ENCODE data around the gene IPPK. TPM values are rescaled to one million over a fixed set of nuclear protein-coding genes. Genes with fewer than 3 reads are reported as not detected.

The IPPK gene
- total and polyA plus RNA-seq, 2 donors (not counting 1 experiment from before 2014, with no cell fraction given): 6.8 to 8.7 TPM

DNA sequence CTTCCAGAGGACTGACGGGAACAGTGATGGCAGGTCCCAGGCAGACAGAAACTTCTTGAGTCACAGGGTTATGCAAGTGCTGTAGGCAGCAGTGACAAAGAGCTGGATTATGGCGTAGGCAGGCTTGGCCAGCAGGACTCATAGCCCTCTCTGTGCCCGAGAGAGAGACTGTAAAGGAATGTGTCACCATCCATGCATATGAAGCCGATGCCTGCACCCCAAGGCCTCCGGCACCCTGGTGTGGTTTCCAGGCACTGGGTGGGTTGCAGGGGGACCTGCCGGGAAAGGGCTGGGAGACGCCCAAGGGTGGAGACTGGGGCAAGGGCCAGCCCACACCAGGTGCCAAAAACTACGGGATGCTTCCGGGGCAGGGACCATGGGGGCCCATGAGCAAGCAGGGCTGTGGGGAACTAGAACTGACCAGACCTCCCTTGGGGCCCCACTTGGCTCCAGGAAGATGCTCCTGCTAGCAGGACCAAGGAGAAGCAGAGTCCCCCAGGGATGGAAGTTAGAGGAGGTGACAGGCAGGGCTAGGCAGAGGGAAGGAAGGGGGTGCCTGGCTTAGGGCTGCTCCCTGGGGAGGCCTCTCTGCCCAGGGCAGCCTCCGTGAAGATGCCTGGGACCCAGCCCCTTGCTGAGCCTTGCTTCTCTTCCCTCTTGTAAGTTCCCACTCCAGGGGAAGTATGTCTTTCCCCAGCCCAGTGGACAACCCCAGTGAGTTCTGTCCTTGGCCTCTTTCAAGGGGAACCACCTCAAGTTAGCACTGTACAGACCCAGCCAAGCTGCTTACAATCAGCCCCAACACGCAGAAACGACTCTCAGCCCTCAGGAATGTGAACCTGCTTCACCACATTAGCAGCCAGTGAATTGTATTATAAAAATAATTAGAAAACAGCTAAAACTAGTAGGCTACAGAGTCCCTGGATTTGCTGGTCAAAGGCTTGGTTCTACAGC, 10.5 kb upstream of the IPPK start:
- Mint-ChIP-seq H3K27me3 (no peaks in the 10 kb centered on the region), H3K4me1 (peaks cover 6% of the 10 kb centered on the region), H3K9me3 (ENCODE audit: insufficient read depth) (no peaks in the 10 kb centered on the region), H3K27ac (no peak overlapping the region), H3K4me3 (no peak overlapping the region)
- Histone ChIP-seq H4K20me1 (ENCODE audit: control insufficient read depth, insufficient read depth, low read length, poor library complexity, severe bottlenecking) (no peaks in the 10 kb centered on the region), H3K4me1 (ENCODE audit: control insufficient read depth in 2 of 2, insufficient read depth in 2 of 2, low read length in 2 of 2) (peaks cover 0 to 3% of the 10 kb centered on the region in 2 donors), H3K27ac (ENCODE audit: low read length in 2 of 2) (no peak overlapping the region), H3K4me3 (ENCODE audit: control extremely low read depth in 1 of 5, extremely low read depth in 1 of 5, insufficient read depth in 1 of 5, low read depth in 2 of 5, low read length in 4 of 5) (no peak overlapping the region), H3K79me2 (ENCODE audit: control insufficient read depth, insufficient read depth, low read length) (no peaks in the 10 kb centered on the region), H3K4me2 (replicated peaks; ENCODE audit: low read depth, low read length, poor library complexity, severe bottlenecking) (no peak overlapping the region), H3K9me3 (ENCODE audit: control extremely low read depth in 1 of 3, control insufficient read depth in 2 of 3, insufficient read depth in 1 of 3, low read length in 2 of 3) (no peaks in the 10 kb centered on the region), H3K9ac (ENCODE audit: low read length) (no peak overlapping the region), H3K27me3 (replicated peaks in 1 of 4; ENCODE audit: control extremely low read depth in 1 of 4, control insufficient read depth in 3 of 4, insufficient read depth in 4 of 4, low read length in 3 of 4) (no peaks in the 10 kb centered on the region), H2AFZ (ENCODE audit: insufficient read depth, low read depth, low read length, poor library complexity, severe bottlenecking) (no peak overlapping the region), H3K36me3 (replicated peaks in 1 of 2; ENCODE audit: control extremely low read depth in 1 of 2, control insufficient read depth in 1 of 2, extremely low read depth in 1 of 2, insufficient read depth in 2 of 2, low read length in 1 of 2) (no peaks in the 10 kb centered on the region)
- DNase-seq (no peak), ATAC-seq (ENCODE audit: low read depth) (no peak)
- 89% methylated on average over 10 of the region's 12 CpGs for WGBS (ENCODE audit: insufficient coverage)
- intact Hi-C loops (cut with micrococcal nuclease): no loop called here
- ChIA-PET CTCF (no interaction called here), POLR2A (interaction anchor here (0.5 kb wide), 1 partner anchor 44 kb away, joined by 3 read pairs; no protein-coding TSS in a partner anchor)
- no peak for TF ChIP-seq EZH2 (IDR thresholded peaks at IDR 0.05; ENCODE audit: borderline replicate concordance, insufficient read depth, low read depth, low read length, poor library complexity, severe bottlenecking)
- TF ChIP-seq, protein P1, sequence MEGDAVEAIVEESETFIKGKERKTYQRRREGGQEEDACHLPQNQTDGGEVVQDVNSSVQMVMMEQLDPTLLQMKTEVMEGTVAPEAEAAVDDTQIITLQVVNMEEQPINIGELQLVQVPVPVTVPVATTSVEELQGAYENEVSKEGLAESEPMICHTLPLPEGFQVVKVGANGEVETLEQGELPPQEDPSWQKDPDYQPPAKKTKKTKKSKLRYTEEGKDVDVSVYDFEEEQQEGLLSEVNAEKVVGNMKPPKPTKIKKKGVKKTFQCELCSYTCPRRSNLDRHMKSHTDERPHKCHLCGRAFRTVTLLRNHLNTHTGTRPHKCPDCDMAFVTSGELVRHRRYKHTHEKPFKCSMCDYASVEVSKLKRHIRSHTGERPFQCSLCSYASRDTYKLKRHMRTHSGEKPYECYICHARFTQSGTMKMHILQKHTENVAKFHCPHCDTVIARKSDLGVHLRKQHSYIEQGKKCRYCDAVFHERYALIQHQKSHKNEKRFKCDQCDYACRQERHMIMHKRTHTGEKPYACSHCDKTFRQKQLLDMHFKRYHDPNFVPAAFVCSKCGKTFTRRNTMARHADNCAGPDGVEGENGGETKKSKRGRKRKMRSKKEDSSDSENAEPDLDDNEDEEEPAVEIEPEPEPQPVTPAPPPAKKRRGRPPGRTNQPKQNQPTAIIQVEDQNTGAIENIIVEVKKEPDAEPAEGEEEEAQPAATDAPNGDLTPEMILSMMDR (IDR thresholded peaks at IDR 0.05): no peak
